Calu3 (cell line): ENCODE measurements around the gene U2AF1L4. TPM values are rescaled to one million over a fixed set of nuclear protein-coding genes. Genes with fewer than 3 reads are reported as not detected.

Source experiments
- BruUV-seq: library from RNA; stranded (reverse); fragments of 400-500 nt; replicated peaks from 2 replicates; lab custom pipeline; 2021; lab: Mats Ljungman, UMichigan
- CTCF ChIA-PET: fragments of 300-600 bp; sonication (Branson Sonifier 250); formaldehyde crosslinking; loops from one replicate; lab custom pipeline; 2022; ENCODE audit warnings: antibody characterized with exemption; lab: Charles Lee
- DNase-seq: peaks from one replicate; pipeline ENCODE4 v3.0.0; 2022
- H3K27ac Mint-ChIP-seq: one replicate; pipeline ENCODE4 v1.8.0; 2022; ENCODE audit warnings: mixed read lengths; ENCODE audit not compliant: unreplicated experiment
- H3K27me3 Mint-ChIP-seq: one replicate; pipeline ENCODE4 v1.8.0; 2022; ENCODE audit warnings: mixed read lengths; ENCODE audit not compliant: unreplicated experiment
- H3K36me3 Mint-ChIP-seq: one replicate; pipeline ENCODE4 v1.8.0; 2022; ENCODE audit warnings: mild to moderate bottlenecking, moderate library complexity, mixed read lengths; ENCODE audit not compliant: insufficient read depth, unreplicated experiment
- H3K4me1 Mint-ChIP-seq: one replicate; pipeline ENCODE4 v1.8.0; 2022; ENCODE audit warnings: mild to moderate bottlenecking, low read depth, mixed read lengths; ENCODE audit not compliant: unreplicated experiment
- H3K4me3 Mint-ChIP-seq: one replicate; pipeline ENCODE4 v1.8.0; 2022; ENCODE audit warnings: mild to moderate bottlenecking, low read depth, moderate library complexity, mixed read lengths; ENCODE audit not compliant: unreplicated experiment
- H3K9me3 Mint-ChIP-seq: one replicate; pipeline ENCODE4 v1.8.0; 2022; ENCODE audit warnings: low read depth, mixed read lengths; ENCODE audit not compliant: unreplicated experiment
- CTCF ChIP-seq: fragments of 200-600 bp; IDR thresholded peaks from one replicate; pipeline ENCODE4 v1.8.0; 2022; ENCODE audit warnings: antibody characterized with exemption; ENCODE audit not compliant: unreplicated experiment
- intact Hi-C: fragments of 100-400 bp; cut with micrococcal nuclease; formaldehyde crosslinking; loops from one replicate; pipeline ENCODE4 v1.10.0; 2022; ENCODE audit not compliant: unreplicated experiment
- total RNA-seq: library from RNA; stranded (reverse); gene quantifications from 2 replicates; pipeline ENCODE4 v1.2.3, GENCODE V29; 2022

The U2AF1L4 gene
- total RNA-seq, 1 experiment from 2014 or later = 16.2 TPM

GRCh38 chr19:35720648-35721047 is 24.6 kb downstream of the U2AF1L4 start:
- no peak for DNase-seq
- H3K27me3 Mint-ChIP-seq = no peaks in the 10 kb centered on the region
- no peaks in the 10 kb centered on the region for H3K9me3 Mint-ChIP-seq
- H3K4me3 Mint-ChIP-seq = no peak overlapping the region
- intact Hi-C loops = no loop called here
- peaks cover 21% of the 10 kb centered on the region for H3K4me1 Mint-ChIP-seq
- CTCF ChIA-PET = interaction anchor here (0.6 kb wide), 1 partner anchor 1905 kb away, joined by 5 read pairs; no protein-coding TSS in a partner anchor
- H3K27ac Mint-ChIP-seq = no peak overlapping the region
- BruUV-seq = no TSS peak
- H3K36me3 Mint-ChIP-seq = peaks cover 95% of the 10 kb centered on the region
- TF ChIP-seq CTCF = no peak

- intact Hi-C loops = no loop called here
- H3K27ac Mint-ChIP-seq = peak overlapping the region; percentile 15
- CTCF ChIA-PET = no interaction called here
- H3K36me3 Mint-ChIP-seq = peaks cover 91% of the 10 kb centered on the region
- peaks cover 21% of the 10 kb centered on the region for H3K4me1 Mint-ChIP-seq
- DNase-seq = no peak
- H3K4me3 Mint-ChIP-seq = no peak overlapping the region
- TF ChIP-seq CTCF = no peak
- H3K27me3 Mint-ChIP-seq = no peaks in the 10 kb centered on the region
- no TSS peak for BruUV-seq
- H3K9me3 Mint-ChIP-seq = no peaks in the 10 kb centered on the region
These were observed 25.1 kb downstream of the U2AF1L4 start for GRCh38 chr19:35720163-35720524.

DNA sequence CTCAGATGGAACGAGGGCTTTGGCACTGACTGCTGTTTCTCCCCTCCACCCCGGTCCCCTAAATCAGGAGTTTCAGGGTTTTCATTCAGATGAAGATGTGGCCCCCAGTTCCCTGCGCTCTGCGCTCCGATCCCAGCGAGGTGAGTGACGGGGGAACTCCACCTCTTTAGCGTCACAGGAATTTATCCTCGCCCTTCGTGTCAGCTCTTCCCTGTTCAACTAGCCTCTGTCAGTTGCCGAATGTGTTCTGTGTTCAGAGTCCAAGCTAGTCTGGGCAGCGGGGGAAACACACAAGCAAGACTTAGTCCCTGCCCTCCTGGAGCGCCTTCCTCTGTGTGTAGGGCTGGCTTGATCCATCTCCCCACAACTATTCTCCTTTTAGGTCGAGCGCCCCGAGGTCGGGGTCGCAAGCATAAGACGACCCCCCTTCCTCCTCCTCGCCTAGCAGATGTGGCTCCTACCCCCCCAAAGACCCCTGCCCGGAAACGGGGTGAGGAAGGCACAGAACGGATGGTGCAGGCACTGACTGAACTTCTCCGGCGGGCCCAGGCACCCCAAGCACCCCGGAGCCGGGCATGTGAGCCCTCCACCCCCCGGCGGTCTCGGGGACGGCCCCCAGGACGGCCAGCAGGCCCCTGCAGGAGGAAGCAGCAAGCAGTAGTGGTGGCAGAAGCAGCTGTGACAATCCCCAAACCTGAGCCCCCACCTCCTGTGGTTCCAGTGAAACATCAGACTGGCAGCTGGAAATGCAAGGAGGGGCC is 25.6 kb downstream of the U2AF1L4 start:
- Mint-ChIP-seq H3K27ac (peak overlapping the region; percentile 77), H3K36me3 (peaks cover 86% of the 10 kb centered on the region), H3K4me3 (peak overlapping the region; percentile 77), H3K4me1 (peaks cover 26% of the 10 kb centered on the region), H3K27me3 (peaks cover 3% of the 10 kb centered on the region), H3K9me3 (no peaks in the 10 kb centered on the region)
- no peak for DNase-seq
- CTCF ChIA-PET = interaction anchor here (1.0 to 1.4 kb wide), 4 partner anchors 11 to 21 kb away, joined by 3 to 5 read pairs (median 4); no protein-coding TSS in a partner anchor
- intact Hi-C loops = no loop called here
- no peak for TF ChIP-seq CTCF
- TSS peak; percentile 29 for BruUV-seq

DNA sequence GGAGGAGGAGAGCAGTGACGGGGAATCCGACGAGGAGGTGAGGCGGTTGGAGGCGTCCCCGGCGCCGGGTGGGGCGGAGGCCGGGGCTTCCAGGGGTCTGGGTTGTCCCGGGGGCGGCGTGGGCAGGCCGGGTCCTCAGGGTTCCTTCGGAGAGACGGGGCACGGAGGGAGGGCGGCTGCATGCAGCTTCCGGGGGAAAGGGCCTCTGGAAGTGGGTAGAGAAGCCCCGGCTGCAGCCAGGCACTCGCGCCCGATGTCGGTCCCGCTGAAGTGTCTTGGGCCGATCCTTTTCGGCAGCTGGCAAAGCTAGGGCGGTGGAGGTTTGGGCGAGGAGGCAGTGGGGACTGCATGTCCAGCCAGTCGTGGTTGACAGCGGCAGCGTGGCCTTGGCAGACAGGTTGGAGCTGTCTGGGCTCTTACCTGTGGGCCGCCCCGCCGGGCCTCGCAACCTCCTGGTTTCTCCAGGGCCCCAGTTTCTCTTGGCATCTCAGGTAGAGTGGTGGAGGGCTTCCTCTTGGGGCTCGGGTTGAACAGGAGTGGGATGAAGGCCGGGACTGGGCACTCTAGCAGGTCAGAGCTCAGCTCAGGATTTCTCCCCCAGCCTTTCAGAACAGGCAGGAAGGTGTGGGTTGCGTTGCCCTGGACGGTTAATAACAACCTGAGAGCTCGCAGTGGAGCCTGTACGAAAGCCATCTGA is 26.7 kb downstream of the U2AF1L4 start:
- BruUV-seq = no TSS peak
- no peak for TF ChIP-seq CTCF
- Mint-ChIP-seq H3K4me3 (peak overlapping the region; percentile 77), H3K27me3 (peaks cover 13% of the 10 kb centered on the region), H3K36me3 (peaks cover 75% of the 10 kb centered on the region), H3K9me3 (no peaks in the 10 kb centered on the region), H3K4me1 (peaks cover 30% of the 10 kb centered on the region), H3K27ac (peak overlapping the region; percentile 47)
- intact Hi-C loops = no loop called here
- DNase-seq = peak; percentile 35
- CTCF ChIA-PET = interaction anchor here (0.8 to 1.4 kb wide), 8 partner anchors 10 to 295 kb away, joined by 3 to 5 read pairs (median 4); partner anchors contain the start of genes ALKBH6 and LIN37
